Nephron progenitor cell (in vitro differentiated cells): ENCODE data around the gene TMEM101.
"Not testable (repeated sequence)": the region's sequence is repeated elsewhere in the genome, so short reads cannot be mapped to it uniquely, and the experiment has no call there.

Source experiments
- DNase-seq: peaks from one replicate; pipeline ENCODE4 v3.0.0; 2021
- H3K27ac Mint-ChIP-seq: 2 replicates; pipeline ENCODE4 v1.8.0; 2021; ENCODE audit warnings: mild to moderate bottlenecking, moderate library complexity, mixed read lengths
- H3K27me3 Mint-ChIP-seq: 2 replicates; pipeline ENCODE4 v1.8.0; 2021; ENCODE audit warnings: mild to moderate bottlenecking, low read depth, mixed read lengths; ENCODE audit not compliant: poor library complexity
- H3K36me3 Mint-ChIP-seq: 2 replicates; pipeline ENCODE4 v1.8.0; 2021; ENCODE audit warnings: low read depth, mixed read lengths
- H3K4me1 Mint-ChIP-seq: 2 replicates; pipeline ENCODE4 v1.8.0; 2021; ENCODE audit warnings: mixed read lengths
- H3K4me3 Mint-ChIP-seq: 2 replicates; pipeline ENCODE4 v1.8.0; 2021; ENCODE audit warnings: mild to moderate bottlenecking, moderate library complexity, mixed read lengths
- H3K9me3 Mint-ChIP-seq: 2 replicates; pipeline ENCODE4 v1.8.0; 2021; ENCODE audit warnings: mild to moderate bottlenecking, moderate library complexity, mixed read lengths
- CTCF ChIP-seq: fragments of 200-600 bp; sonication (generic); IDR thresholded peaks from 2 replicates; pipeline ENCODE4 v1.5.0; 2021; ENCODE audit warnings: antibody characterized with exemption

TMEM101 gene

DNA sequence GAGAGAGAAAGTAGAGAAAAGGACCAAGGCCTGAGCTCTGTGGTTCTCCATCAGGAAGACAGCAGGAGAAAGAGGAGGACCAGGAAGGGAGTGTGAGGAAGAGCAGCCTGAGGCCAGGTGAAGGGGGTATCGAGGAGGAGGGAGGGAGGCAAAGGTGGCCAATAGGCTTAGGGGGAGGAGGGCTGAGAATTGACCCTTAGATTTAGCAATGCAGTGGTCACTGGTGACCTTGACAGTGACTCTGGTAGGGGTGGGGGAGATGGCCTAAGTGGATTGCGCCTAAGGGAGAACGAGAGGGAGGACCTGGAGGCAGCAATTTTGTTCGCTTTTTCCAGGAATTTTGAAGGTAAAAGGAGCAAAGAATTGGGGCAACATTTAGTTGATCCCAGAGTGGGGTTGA lies 15.7 kb downstream of the TMEM101 start:
- no peaks in the 10 kb centered on the region for H3K36me3 Mint-ChIP-seq
- H3K9me3 Mint-ChIP-seq: no peaks in the 10 kb centered on the region
- H3K4me3 Mint-ChIP-seq: no peak overlapping the region
- DNase-seq: no peak
- H3K27me3 Mint-ChIP-seq: peaks cover 81% of the 10 kb centered on the region
- no peak overlapping the region for H3K27ac Mint-ChIP-seq
- peaks cover 7% of the 10 kb centered on the region for H3K4me1 Mint-ChIP-seq
- TF ChIP-seq CTCF: no peak

GRCh38 chr17:43998552-43998951 lies 16.2 kb downstream of the TMEM101 start:
- no peak overlapping the region for H3K4me3 Mint-ChIP-seq
- peaks cover 5% of the 10 kb centered on the region for H3K4me1 Mint-ChIP-seq
- peaks cover 81% of the 10 kb centered on the region for H3K27me3 Mint-ChIP-seq
- no peak for TF ChIP-seq CTCF
- no peaks in the 10 kb centered on the region for H3K9me3 Mint-ChIP-seq
- no peak for DNase-seq
- no peaks in the 10 kb centered on the region for H3K36me3 Mint-ChIP-seq
- no peak overlapping the region for H3K27ac Mint-ChIP-seq

GRCh38 chr17:43997180-43997579 lies 17.6 kb downstream of the TMEM101 start:
- not testable (repeated sequence) for H3K9me3 Mint-ChIP-seq, H3K36me3 Mint-ChIP-seq, H3K4me3 Mint-ChIP-seq, H3K27ac Mint-ChIP-seq, H3K4me1 Mint-ChIP-seq, DNase-seq
- peaks cover 70% of the 10 kb centered on the region for H3K27me3 Mint-ChIP-seq

- H3K4me3 Mint-ChIP-seq: peak overlapping the region; percentile 23
- no peaks in the 10 kb centered on the region for H3K9me3 Mint-ChIP-seq
- H3K27me3 Mint-ChIP-seq: peaks cover 49% of the 10 kb centered on the region
- no peak overlapping the region for H3K27ac Mint-ChIP-seq
- H3K36me3 Mint-ChIP-seq: no peaks in the 10 kb centered on the region
- DNase-seq: no peak
- H3K4me1 Mint-ChIP-seq: no peaks in the 10 kb centered on the region
- TF ChIP-seq CTCF: peak; percentile 5
Observed at GRCh38 chr17:43995150-43995471, 19.7 kb downstream of the TMEM101 start.

GRCh38 chr17:43994272-43995149 lies 20.3 kb downstream of the TMEM101 start:
- Mint-ChIP-seq H3K4me3 (peak overlapping the region; percentile 23), H3K27ac (no peak overlapping the region), H3K36me3 (no peaks in the 10 kb centered on the region), H3K9me3 (no peaks in the 10 kb centered on the region), H3K27me3 (peaks cover 43% of the 10 kb centered on the region), H3K4me1 (no peaks in the 10 kb centered on the region)
- TF ChIP-seq CTCF: peak; percentile 93
- peak; percentile 84 for DNase-seq

DNA sequence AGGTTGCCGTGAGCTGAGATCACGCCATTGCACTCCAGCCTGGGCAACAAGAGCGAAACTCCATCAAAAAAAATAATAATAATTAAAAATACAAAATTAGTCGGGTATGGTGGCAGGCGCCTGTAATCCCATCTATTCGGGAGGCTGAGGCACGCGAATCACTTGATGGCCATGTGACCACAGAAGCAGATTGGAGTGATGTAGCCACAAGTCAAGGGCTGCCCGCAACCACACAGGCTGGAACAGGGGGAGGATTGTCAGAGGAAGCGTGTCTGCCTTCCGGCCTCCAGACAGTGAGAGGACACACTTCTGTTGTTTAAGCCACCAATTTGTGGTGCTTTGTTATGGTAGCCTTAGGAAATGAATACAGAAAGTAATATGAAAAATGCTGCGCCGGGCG lies 22.1 kb downstream of the TMEM101 start:
- Mint-ChIP-seq H3K9me3 (no peaks in the 10 kb centered on the region), H3K4me3 (no peak overlapping the region), H3K27me3 (peaks cover 41% of the 10 kb centered on the region), H3K36me3 (no peaks in the 10 kb centered on the region), H3K4me1 (peaks cover 10% of the 10 kb centered on the region), H3K27ac (no peak overlapping the region)
- no peak for TF ChIP-seq CTCF
- no peak for DNase-seq
